Cardiac muscle cell (in vitro differentiated cells and primary cell): ENCODE data around the gene SEZ6L. TPM values are rescaled to one million over a fixed set of nuclear protein-coding genes. Genes with fewer than 3 reads are reported as not detected.

ENCODE experiments used
- DNase-seq, 2 donors: peaks; one replicate each; pipeline versions ENCODE4 v3.0.0 to v3.0.0-alpha.2; 2010 to 2017; ENCODE audit warnings: low read depth in 1 of 2, low spot score in 1 of 2
- H3K27ac ChIP-seq: fragments of 200-600 bp; sonication (generic); 2 replicates; pipeline ENCODE4 v1.5.1; 2016
- H3K27me3 ChIP-seq: fragments of 200-600 bp; sonication (generic); 2 replicates; pipeline ENCODE4 v1.6.0; 2016; ENCODE audit warnings: control low read depth
- H3K36me3 ChIP-seq: fragments of 200-600 bp; sonication (generic); 2 replicates; pipeline ENCODE4 v1.5.1; 2016; ENCODE audit warnings: control low read depth
- H3K4me1 ChIP-seq: fragments of 200-600 bp; sonication (generic); 2 replicates; pipeline ENCODE4 v1.8.1; 2017; ENCODE audit warnings: low read depth, mild to moderate bottlenecking, mixed run types
- H3K4me3 ChIP-seq: fragments of 200-600 bp; sonication (generic); 2 replicates; pipeline ENCODE4 v1.5.1; 2016; ENCODE audit warnings: mild to moderate bottlenecking
- H3K9me3 ChIP-seq: fragments of 200-600 bp; sonication (generic); 2 replicates; pipeline ENCODE4 v1.5.1; 2017; ENCODE audit warnings: low read depth, mild to moderate bottlenecking, control low read depth
- CTCF ChIP-seq: IDR thresholded peaks from 2 replicates; pipeline ENCODE4 v1.5.1; 2012; ENCODE audit warnings: low read depth, mild to moderate bottlenecking, low read length
- polyA plus RNA-seq: library from polyadenylated mRNA; unstranded; fragments of >200 nt; fragmentation: Nextera tagmentation; extraction: Ambion mirVana; gene quantifications from 2 replicates; pipeline ENCODE4 v1.2.1, GENCODE V29; 2016
- total RNA-seq: library from RNA; depleted of rRNA; stranded (reverse); fragments of >200 nt; gene quantifications from 2 replicates; pipeline ENCODE4 v1.2.3, GENCODE V29; 2016

Gene SEZ6L
- total and polyA plus RNA-seq, 2 experiments from 2014 or later = 0.12 TPM; not detected in 1

- no peak for DNase-seq
- no peak for TF ChIP-seq CTCF
Observed at GRCh38 chr22:26323013-26323412, 153.8 kb downstream of the SEZ6L start.

GRCh38 chr22:26324150-26324549, 154.9 kb downstream of the SEZ6L start:
- Histone ChIP-seq H3K9me3 (no peaks in the 10 kb centered on the region), H3K4me3 (no peak overlapping the region), H3K27me3 (no peaks in the 10 kb centered on the region), H3K4me1 (no peaks in the 10 kb centered on the region), H3K36me3 (no peaks in the 10 kb centered on the region), H3K27ac (no peak overlapping the region)
- no peak for DNase-seq
- TF ChIP-seq CTCF = no peak

More at GRCh38 chr22:26323013-26323412, 153.8 kb downstream of the SEZ6L start:
- no peaks in the 10 kb centered on the region for H3K9me3 ChIP-seq
- H3K4me3 ChIP-seq = no peak overlapping the region
- no peaks in the 10 kb centered on the region for H3K27me3 ChIP-seq
- H3K36me3 ChIP-seq = no peaks in the 10 kb centered on the region
- no peak overlapping the region for H3K27ac ChIP-seq
- H3K4me1 ChIP-seq = no peaks in the 10 kb centered on the region

- no peaks in the 10 kb centered on the region for H3K36me3 ChIP-seq
- no peak overlapping the region for H3K27ac ChIP-seq
- no peak for DNase-seq
- no peak overlapping the region for H3K4me3 ChIP-seq
- TF ChIP-seq CTCF = no peak
- no peaks in the 10 kb centered on the region for H3K27me3 ChIP-seq
- H3K4me1 ChIP-seq = no peaks in the 10 kb centered on the region
- H3K9me3 ChIP-seq = no peaks in the 10 kb centered on the region
Observed at GRCh38 chr22:26325641-26326040, 156.4 kb downstream of the SEZ6L start.

- TF ChIP-seq CTCF = no peak
- DNase-seq = no peak
Observed at GRCh38 chr22:26326803-26327202, 157.5 kb downstream of the SEZ6L start.

GRCh38 chr22:26327306-26327705, 158.0 kb downstream of the SEZ6L start:
- H3K36me3 ChIP-seq = no peaks in the 10 kb centered on the region
- H3K27me3 ChIP-seq = peaks cover 2% of the 10 kb centered on the region
- no peak overlapping the region for H3K27ac ChIP-seq
- TF ChIP-seq CTCF = no peak
- H3K9me3 ChIP-seq = no peaks in the 10 kb centered on the region
- DNase-seq = no peak
- H3K4me1 ChIP-seq = no peaks in the 10 kb centered on the region
- no peak overlapping the region for H3K4me3 ChIP-seq

More at GRCh38 chr22:26326803-26327202, 157.5 kb downstream of the SEZ6L start:
- H3K27me3 ChIP-seq = no peaks in the 10 kb centered on the region
- no peak overlapping the region for H3K4me3 ChIP-seq
- H3K36me3 ChIP-seq = no peaks in the 10 kb centered on the region
- no peaks in the 10 kb centered on the region for H3K9me3 ChIP-seq
- no peaks in the 10 kb centered on the region for H3K4me1 ChIP-seq
- no peak overlapping the region for H3K27ac ChIP-seq

GRCh38 chr22:26328221-26328620, 159.0 kb downstream of the SEZ6L start:
- TF ChIP-seq CTCF = no peak
- DNase-seq = no peak
- Histone ChIP-seq H3K4me3 (no peak overlapping the region), H3K27me3 (peaks cover 11% of the 10 kb centered on the region), H3K4me1 (no peaks in the 10 kb centered on the region), H3K27ac (no peak overlapping the region), H3K9me3 (no peaks in the 10 kb centered on the region), H3K36me3 (no peaks in the 10 kb centered on the region)
